ENCODE measurements around the gene SLC25A43.

DNA sequence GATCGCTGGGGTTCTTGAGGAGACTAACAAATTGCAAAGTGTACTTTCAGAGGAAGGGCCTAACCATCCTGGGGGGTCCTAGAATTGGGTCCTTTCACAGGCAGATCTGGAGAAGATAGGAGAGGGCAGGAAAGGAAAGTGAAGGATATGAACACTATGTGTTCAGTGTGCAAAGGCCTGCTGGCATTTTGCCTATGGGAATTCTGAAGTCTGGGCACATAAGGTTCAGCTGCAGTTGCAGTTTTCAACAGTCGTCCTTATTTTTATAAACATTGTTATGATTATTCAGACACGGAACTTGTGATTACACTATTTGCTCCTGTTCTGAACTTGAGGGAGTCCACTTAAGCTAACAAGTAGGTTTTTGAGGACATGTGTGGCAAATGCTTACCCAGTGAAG lies 67.8 kb downstream of the SLC25A43 start:
- TF ChIP-seq TAF1 (IDR thresholded peaks at IDR 0.05; ENCODE audit: borderline replicate concordance, low read depth, low read length) (no peak), POLR2AphosphoS5 (IDR thresholded peaks at IDR 0.05; ENCODE audit: low read depth, low read length) (no peak)
